Endothelial cell of umbilical vein (primary cell): ENCODE data around the gene MARF1. TPM values are rescaled to one million over a fixed set of nuclear protein-coding genes. Genes with fewer than 3 reads are reported as not detected.

Source experiments
- BruUV-seq: library from RNA; stranded (reverse); fragments of 400-500 nt; replicated peaks from 2 replicates; lab custom pipeline; 2021; lab: Mats Ljungman, UMichigan
- CTCF ChIA-PET: fragments of 300-600, 350-600 bp; sonication (Branson Sonifier 250); formaldehyde crosslinking; loops from one replicate; lab custom pipeline; 2021; ENCODE audit warnings: antibody characterized with exemption, inconsistent platforms; lab: Charles Lee
- POLR2A ChIA-PET: fragments of 300-600, 350-600 bp; sonication (Branson Sonifier 250); formaldehyde crosslinking; loops from one replicate; lab custom pipeline; 2021; ENCODE audit warnings: antibody characterized with exemption, inconsistent platforms; lab: Charles Lee
- DNase-seq: peaks from one replicate; pipeline ENCODE4 v3.0.0-alpha.2; 2011; ENCODE audit warnings: low read depth, low spot score
- FAIRE-seq: peaks from 2 replicates; lab custom pipeline; 2011; peaks lifted over from hg19 to GRCh38; lab: Jason Lieb, UNC
- H2AFZ ChIP-seq: 2 replicates; pipeline ENCODE4 v1.6.0; 2012; ENCODE audit warnings: low read depth, low read length, control low read depth, inconsistent platforms
- H3K27ac ChIP-seq: 2 replicates; pipeline ENCODE4 v1.5.1; 2011; ENCODE audit warnings: low read depth, mild to moderate bottlenecking, control low read depth, low read length, moderate library complexity; ENCODE audit not compliant: insufficient read depth
- H3K27me3 ChIP-seq, 2 experiments: 2 replicates each; pipeline versions ENCODE4 v1.6.0 to v1.6.1; 2011; ENCODE audit warnings: low read length in 2 of 2, mixed read lengths in 1 of 2; ENCODE audit not compliant: control insufficient read depth in 2 of 2, insufficient read depth in 2 of 2
- H3K36me3 ChIP-seq, 2 experiments: 2 replicates in 1 of 2; 3 replicates in 1 of 2; pipeline ENCODE4 v1.5.1; 2011; ENCODE audit warnings: low read length in 2 of 2, mild to moderate bottlenecking in 1 of 2, moderate library complexity in 1 of 2; ENCODE audit not compliant: control insufficient read depth in 2 of 2, insufficient read depth in 2 of 2; ENCODE audit errors: extremely low read depth in 1 of 2
- H3K4me1 ChIP-seq: 3 replicates; pipeline ENCODE4 v1.5.1; 2011; ENCODE audit warnings: mild to moderate bottlenecking, low read length; ENCODE audit not compliant: control insufficient read depth, insufficient read depth; ENCODE audit errors: extremely low read depth
- H3K4me2 ChIP-seq: 2 replicates; pipeline ENCODE4 v1.6.1; 2011; ENCODE audit warnings: low read length, control low read depth, mixed read lengths; ENCODE audit not compliant: insufficient read depth
- H3K4me3 ChIP-seq, 3 experiments: fragments of 200-600 bp in 1 of 3; sonication (generic), shearing (Covaris generic) in 1 of 3; replicated peaks in 1 of 3; 2 replicates each; pipeline ENCODE4 v1.5.1; 2011 to 2016; ENCODE audit warnings: control low read depth in 3 of 3, low read length in 3 of 3, mild to moderate bottlenecking in 2 of 3, inconsistent platforms in 1 of 3, low read depth in 1 of 3, moderate library complexity in 1 of 3; ENCODE audit not compliant: insufficient read depth in 1 of 3
- H3K79me2 ChIP-seq: 2 replicates; pipeline ENCODE4 v1.6.0; 2012; ENCODE audit warnings: low read length, inconsistent platforms; ENCODE audit not compliant: control insufficient read depth, insufficient read depth
- H3K9ac ChIP-seq: replicated peaks from 2 replicates; pipeline ENCODE3; 2011; ENCODE audit warnings: low read length, control low read depth; ENCODE audit not compliant: insufficient read depth; ENCODE audit errors: extremely low read depth
- H3K9me1 ChIP-seq: replicated peaks from 3 replicates; pipeline ENCODE4 v1.6.0; 2011; ENCODE audit warnings: mild to moderate bottlenecking, low read length; ENCODE audit not compliant: control insufficient read depth, insufficient read depth; ENCODE audit errors: extremely low read depth
- H3K9me3 ChIP-seq: replicated peaks from 2 replicates; pipeline ENCODE4 v1.5.1; 2012; ENCODE audit warnings: low read length, inconsistent platforms; ENCODE audit not compliant: control insufficient read depth, insufficient read depth
- H4K20me1 ChIP-seq: replicated peaks from 2 replicates; pipeline ENCODE3; 2011; ENCODE audit warnings: mild to moderate bottlenecking, low read length; ENCODE audit not compliant: control insufficient read depth, insufficient read depth; ENCODE audit errors: extremely low read depth
- CTCF ChIP-seq, 2 donors: IDR thresholded peaks; 1 replicate in 1 of 2; 2 replicates in 1 of 2; pipeline ENCODE4 v1.5.1; 2011; ENCODE audit warnings: low read length in 2 of 2, mild to moderate bottlenecking in 2 of 2, moderate library complexity in 2 of 2, control low read depth in 1 of 2, inconsistent platforms in 1 of 2, low read depth in 1 of 2; ENCODE audit not compliant: insufficient read depth in 1 of 2; ENCODE audit errors: extremely low read depth in 1 of 2
- EZH2 ChIP-seq: IDR thresholded peaks from 2 replicates; pipeline ENCODE4 v1.6.1; 2012; ENCODE audit warnings: borderline replicate concordance, low read depth, mild to moderate bottlenecking, moderate library complexity, low read length, inconsistent platforms; ENCODE audit not compliant: severe bottlenecking
- FOS ChIP-seq: IDR thresholded peaks from 2 replicates; pipeline ENCODE4 v1.6.1; 2011; ENCODE audit warnings: mild to moderate bottlenecking, low read length, moderate library complexity, borderline replicate concordance; ENCODE audit not compliant: insufficient read depth
- GATA2 ChIP-seq: IDR thresholded peaks from 2 replicates; pipeline ENCODE4 v1.7.0; 2011; ENCODE audit warnings: low read depth, mild to moderate bottlenecking, moderate library complexity, mixed read lengths, low read length; ENCODE audit not compliant: insufficient read length, insufficient read depth
- JUN ChIP-seq: IDR thresholded peaks from 2 replicates; pipeline ENCODE4 v1.6.1; 2011; ENCODE audit warnings: borderline replicate concordance, low read depth; ENCODE audit not compliant: insufficient read length, insufficient read depth
- MAX ChIP-seq: IDR thresholded peaks from 2 replicates; pipeline ENCODE4 v1.6.1; 2011; ENCODE audit not compliant: insufficient read depth, insufficient read length
- MYC ChIP-seq: IDR thresholded peaks from one replicate; pipeline ENCODE4 v1.6.1; 2011; ENCODE audit warnings: mild to moderate bottlenecking, low read depth, low read length
- POLR2A ChIP-seq: IDR thresholded peaks from 2 replicates; pipeline ENCODE4 v1.6.1; 2012; ENCODE audit warnings: low read depth, mild to moderate bottlenecking, control low read depth, low read length
- POLR2AphosphoS5 ChIP-seq: IDR thresholded peaks from 2 replicates; pipeline ENCODE4 v1.6.1; 2012; ENCODE audit warnings: low read depth, mild to moderate bottlenecking, control low read depth, low read length, moderate library complexity; ENCODE audit not compliant: insufficient read depth
- dilution Hi-C: fragments of 300-500 bp; cut with MboI; formaldehyde crosslinking; loops from one replicate; pipeline ENCODE4 v1.15.0; 2019; ENCODE audit warnings: low sequenced_read_pairs; ENCODE audit not compliant: extremely low pct_ligation_motif_present
- intact Hi-C: fragments of 100-400 bp; cut with micrococcal nuclease; formaldehyde crosslinking; loops from one replicate; pipeline ENCODE4 v1.10.0; 2022
- polyA plus RNA-seq, 4 experiments: library from polyadenylated mRNA; depleted of rRNA in 3 of 4; stranded (reverse) in 3 of 4; unstranded in 1 of 4; fragments of >200 nt; gene quantifications; 2 replicates each; pipeline versions ENCODE4 v1.2.1 to v1.2.3, GENCODE V29; 2011 to 2012; ENCODE audit warnings: missing spikeins in 1 of 4
- total RNA-seq: library from RNA; stranded (reverse); gene quantifications from 2 replicates; pipeline ENCODE4 v1.2.3, GENCODE V29; 2021

The MARF1 gene
- total and polyA plus RNA-seq, 2 donors (not counting 3 experiments of a cell fraction or from before 2014, with no cell fraction given) = 14.6 to 58.5 TPM

- no peaks in the 10 kb centered on the region for H4K20me1 ChIP-seq
- no peaks in the 10 kb centered on the region for H3K9me3 ChIP-seq
- peaks cover 14% of the 10 kb centered on the region for H3K4me1 ChIP-seq
- H3K27me3 ChIP-seq = no peaks in the 10 kb centered on the region
- FAIRE-seq (peak; percentile 88), DNase-seq (peak; percentile 55)
- ChIA-PET POLR2A (interaction anchor here (1.1 kb wide), 1 partner anchor 18 kb away, joined by 3 read pairs; no protein-coding TSS in a partner anchor), CTCF (interaction anchor here (0.7 to 2.2 kb wide), 5 partner anchors 10 to 68 kb away, joined by 3 to 13 read pairs (median 6); partner anchors contain the start of gene MARF1)
- H3K4me3 ChIP-seq = peak overlapping the region in 1 of 3 experiments; percentile 13
- H3K36me3 ChIP-seq = no peaks in the 10 kb centered on the region
- no TSS peak for BruUV-seq
- no peak overlapping the region for H2AFZ ChIP-seq
- TF ChIP-seq JUN = no peak
- TF ChIP-seq EZH2 = no peak
- peak overlapping the region; percentile 45 for H3K4me2 ChIP-seq
- no peak overlapping the region for H3K27ac ChIP-seq
- dilution Hi-C loops (no loop called here), intact Hi-C loops (no loop called here)
- H3K9ac ChIP-seq = no peak overlapping the region
- H3K9me1 ChIP-seq = no peaks in the 10 kb centered on the region
- H3K79me2 ChIP-seq = peaks cover 73% of the 10 kb centered on the region
Observed at GRCh38 chr16:15653227-15653626, 10.3 kb upstream of the MARF1 start.

GRCh38 chr16:15652293-15653001 lies 9.5 kb upstream of the MARF1 start:
- intact Hi-C loops (no loop called here), dilution Hi-C loops (no loop called here)
- no peak overlapping the region for H3K27ac ChIP-seq
- H3K27me3 ChIP-seq = no peaks in the 10 kb centered on the region
- no peak overlapping the region for H3K4me2 ChIP-seq
- H3K4me3 ChIP-seq = no peak overlapping the region
- peaks cover 14% of the 10 kb centered on the region for H3K4me1 ChIP-seq
- H3K9ac ChIP-seq = no peak overlapping the region
- no peaks in the 10 kb centered on the region for H3K36me3 ChIP-seq
- no peaks in the 10 kb centered on the region for H3K9me3 ChIP-seq
- H3K79me2 ChIP-seq = peaks cover 65% of the 10 kb centered on the region
- no peaks in the 10 kb centered on the region for H4K20me1 ChIP-seq
- ChIA-PET CTCF (interaction anchor here (0.7 to 2.2 kb wide), 5 partner anchors 9 to 67 kb away, joined by 3 to 13 read pairs (median 6); partner anchors contain the start of gene MARF1), POLR2A (interaction anchor here (0.9 to 1.5 kb wide), 3 partner anchors 10 to 19 kb away, joined by 3 to 4 read pairs (median 3); partner anchors contain the start of gene MARF1)
- H3K9me1 ChIP-seq = no peaks in the 10 kb centered on the region
- H2AFZ ChIP-seq = no peak overlapping the region
- FAIRE-seq (no peak), DNase-seq (no peak)
- no TSS peak for BruUV-seq
- no peak for TF ChIP-seq JUN
- TF ChIP-seq POLR2AphosphoS5 = no peak
- TF ChIP-seq POLR2A = no peak
- TF ChIP-seq EZH2 = no peak
- no peak for TF ChIP-seq CTCF (IDR thresholded peaks at IDR 0.05; ENCODE audit: extremely low read depth in 1 of 2, insufficient read depth in 1 of 2, low read depth in 1 of 2, low read length in 2 of 2)
- TF ChIP-seq FOS = no peak
- no peak for TF ChIP-seq MAX
- TF ChIP-seq GATA2 = no peak
- no peak for TF ChIP-seq MYC
